ENCODE data around the gene LMO2.
A peak's percentile ranks its signal among the peaks of the same experiment; 100 is the strongest.
"Not testable (repeated sequence)": the region's sequence is repeated elsewhere in the genome, so short reads cannot be mapped to it uniquely, and the experiment has no call there.

The LMO2 gene

GRCh38 chr11:33855500-33855899 is 36.4 kb downstream of the LMO2 start:
- TF ChIP-seq CTCF (conservative IDR thresholded peaks at IDR 0.05; ENCODE audit: low read length), result no peak
- DNase-seq (ENCODE audit: low read depth), result no peak
- no peak overlapping the region for H3K4me3 ChIP-seq (ENCODE audit: low read length)

- no peak for DNase-seq (ENCODE audit: low read depth)
- no peak overlapping the region for H3K4me3 ChIP-seq (ENCODE audit: low read length)
- no peak for TF ChIP-seq CTCF (conservative IDR thresholded peaks at IDR 0.05; ENCODE audit: low read length)
Observed at GRCh38 chr11:33848717-33849390, 43.0 kb downstream of the LMO2 start.

- DNase-seq (ENCODE audit: low read depth), result peak; percentile 34
- no peak overlapping the region for H3K4me3 ChIP-seq (ENCODE audit: low read length)
Observed at GRCh38 chr11:33847251-33847650, 44.6 kb downstream of the LMO2 start.

GRCh38 chr11:33844236-33844635 is 47.6 kb downstream of the LMO2 start:
- no peak for DNase-seq (ENCODE audit: low read depth)
- no peak overlapping the region for H3K4me3 ChIP-seq (ENCODE audit: low read length)
- TF ChIP-seq CTCF (conservative IDR thresholded peaks at IDR 0.05; ENCODE audit: low read length), result no peak

More at GRCh38 chr11:33847251-33847650, 44.6 kb downstream of the LMO2 start:
- no peak for TF ChIP-seq CTCF (conservative IDR thresholded peaks at IDR 0.05; ENCODE audit: low read length)

GRCh38 chr11:33843018-33843417 is 48.9 kb downstream of the LMO2 start:
- no peak for TF ChIP-seq CTCF (conservative IDR thresholded peaks at IDR 0.05; ENCODE audit: low read length)
- no peak overlapping the region for H3K4me3 ChIP-seq (ENCODE audit: low read length)
- no peak for DNase-seq (ENCODE audit: low read depth)

GRCh38 chr11:33842236-33842915 is 49.5 kb downstream of the LMO2 start:
- no peak for DNase-seq (ENCODE audit: low read depth)
- H3K4me3 ChIP-seq (ENCODE audit: low read length), result no peak overlapping the region
- no peak for TF ChIP-seq CTCF (conservative IDR thresholded peaks at IDR 0.05; ENCODE audit: low read length)

GRCh38 chr11:33838234-33838633 is 53.6 kb downstream of the LMO2 start:
- not testable (repeated sequence) for DNase-seq (ENCODE audit: low read depth); H3K4me3 ChIP-seq (ENCODE audit: low read length)

GRCh38 chr11:33837334-33837733 is 54.5 kb downstream of the LMO2 start:
- H3K4me3 ChIP-seq (ENCODE audit: low read length); DNase-seq (ENCODE audit: low read depth): not testable (repeated sequence)

Measured in AG10803 (cell line).